Measurements from ENCODE around the gene CMBL. TPM values are rescaled to one million over a fixed set of nuclear protein-coding genes. Genes with fewer than 3 reads are reported as not detected.

CMBL gene
- total and polyA plus RNA-seq, 8 donors, result 2.7 to 153 (median 19.0) TPM; not detected in 1

DNA sequence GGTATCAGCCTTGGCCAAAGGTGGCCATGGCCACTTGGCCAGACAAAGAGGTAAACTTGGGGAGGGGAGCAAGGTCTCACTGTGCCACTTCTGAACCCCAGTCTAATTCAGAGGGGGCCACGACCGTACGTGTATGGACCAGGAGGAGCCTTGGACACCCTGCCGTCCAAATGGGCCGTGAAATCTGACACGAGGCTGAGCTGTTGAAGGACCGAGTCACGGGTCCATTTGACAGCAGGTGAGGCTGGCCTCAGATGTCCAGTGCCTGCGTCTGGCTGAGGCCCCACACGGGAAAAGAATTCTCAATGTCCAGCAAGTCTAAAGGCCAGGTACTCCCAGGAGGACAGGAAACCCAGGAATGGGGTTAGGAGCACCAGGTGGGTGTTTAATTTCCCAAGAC is 17.7 kb downstream of the CMBL start:
- no peak for DNase-seq
- Histone ChIP-seq H3K27ac (peak overlapping the region in 4 of 5 donors; percentile 68 to 79 (median 72)), H3K4me3 (no peak overlapping the region), H3K4me1 (peaks cover 0 to 26% (median 19%) of the 10 kb centered on the region in 4 donors), H3K27me3 (no peaks in the 10 kb centered on the region), H3K36me3 (peaks cover 0 to 44% (median 14%) of the 10 kb centered on the region in 4 donors), H3K9me3 (no peaks in the 10 kb centered on the region)
- intact Hi-C loops (cut with DNase I; ENCODE audit: low total_unique reads), result loop anchor here (10.0 kb wide), 2 partner anchors 75 to 135 kb away; no protein-coding TSS in a partner anchor
- no peak for TF ChIP-seq POLR2A (IDR thresholded peaks at IDR 0.05)
- TF ChIP-seq, protein P1, sequence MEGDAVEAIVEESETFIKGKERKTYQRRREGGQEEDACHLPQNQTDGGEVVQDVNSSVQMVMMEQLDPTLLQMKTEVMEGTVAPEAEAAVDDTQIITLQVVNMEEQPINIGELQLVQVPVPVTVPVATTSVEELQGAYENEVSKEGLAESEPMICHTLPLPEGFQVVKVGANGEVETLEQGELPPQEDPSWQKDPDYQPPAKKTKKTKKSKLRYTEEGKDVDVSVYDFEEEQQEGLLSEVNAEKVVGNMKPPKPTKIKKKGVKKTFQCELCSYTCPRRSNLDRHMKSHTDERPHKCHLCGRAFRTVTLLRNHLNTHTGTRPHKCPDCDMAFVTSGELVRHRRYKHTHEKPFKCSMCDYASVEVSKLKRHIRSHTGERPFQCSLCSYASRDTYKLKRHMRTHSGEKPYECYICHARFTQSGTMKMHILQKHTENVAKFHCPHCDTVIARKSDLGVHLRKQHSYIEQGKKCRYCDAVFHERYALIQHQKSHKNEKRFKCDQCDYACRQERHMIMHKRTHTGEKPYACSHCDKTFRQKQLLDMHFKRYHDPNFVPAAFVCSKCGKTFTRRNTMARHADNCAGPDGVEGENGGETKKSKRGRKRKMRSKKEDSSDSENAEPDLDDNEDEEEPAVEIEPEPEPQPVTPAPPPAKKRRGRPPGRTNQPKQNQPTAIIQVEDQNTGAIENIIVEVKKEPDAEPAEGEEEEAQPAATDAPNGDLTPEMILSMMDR (IDR thresholded peaks at IDR 0.05), result no peak
- TF ChIP-seq EP300 (IDR thresholded peaks at IDR 0.05), result no peak
- no peak for TF ChIP-seq POLR2AphosphoS5 (IDR thresholded peaks at IDR 0.05)
- WGBS, 5 donors, result 87 to 96% (median 92%) methylated on average over 8 to 10 of the region's 10 CpGs

DNA sequence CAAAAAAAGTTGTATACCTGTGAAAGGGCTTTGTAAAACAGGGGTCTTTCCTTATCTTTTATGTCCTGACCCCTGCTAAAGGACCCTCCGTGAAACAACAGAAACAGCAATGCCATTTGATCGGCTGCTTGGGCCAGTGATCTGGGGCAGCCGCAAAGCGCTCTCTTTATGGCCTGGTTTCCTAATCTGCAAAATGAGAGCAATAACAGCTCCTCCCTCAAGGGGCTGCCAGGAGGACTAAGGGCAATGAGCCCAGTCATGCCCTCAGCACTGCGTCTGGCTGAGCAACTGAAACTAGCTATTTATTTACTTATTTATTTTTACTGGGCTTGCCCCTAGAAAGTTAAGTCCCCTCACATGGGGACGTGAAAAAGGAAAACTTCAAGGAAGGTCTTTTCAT is 18.3 kb downstream of the CMBL start:
- no peak for TF ChIP-seq POLR2AphosphoS5 (IDR thresholded peaks at IDR 0.05)
- no peak for TF ChIP-seq EP300 (IDR thresholded peaks at IDR 0.05)
- TF ChIP-seq, protein P1 (IDR thresholded peaks at IDR 0.05), result no peak
- no peak for TF ChIP-seq POLR2A (IDR thresholded peaks at IDR 0.05)
- Histone ChIP-seq H3K27ac (peak overlapping the region; percentile 68 to 79 (median 69)), H3K36me3 (peaks cover 0 to 46% (median 14%) of the 10 kb centered on the region in 4 donors), H3K9me3 (no peaks in the 10 kb centered on the region), H3K4me3 (no peak overlapping the region), H3K4me1 (peaks cover 0 to 28% (median 20%) of the 10 kb centered on the region in 4 donors), H3K27me3 (no peaks in the 10 kb centered on the region)
- intact Hi-C loops (cut with DNase I; ENCODE audit: low total_unique reads), result loop anchor here (10.0 kb wide), 2 partner anchors 75 to 135 kb away; no protein-coding TSS in a partner anchor
- DNase-seq, result peak in 1 of 2 donors; percentile 67
- WGBS, 5 donors, result 30 to 68% (median 41%) methylated on average over 6 of the region's 6 CpGs

- Histone ChIP-seq H3K4me3 (no peak overlapping the region), H3K27me3 (no peaks in the 10 kb centered on the region), H3K4me1 (peaks cover 0 to 34% (median 23%) of the 10 kb centered on the region in 4 donors), H3K36me3 (peaks cover 0 to 46% (median 14%) of the 10 kb centered on the region in 4 donors), H3K27ac (peak overlapping the region; percentile 68 to 79 (median 69)), H3K9me3 (no peaks in the 10 kb centered on the region)
- intact Hi-C loops (cut with DNase I; ENCODE audit: low total_unique reads), result loop anchor here (10.0 kb wide), 2 partner anchors 76 to 136 kb away; no protein-coding TSS in a partner anchor
- DNase-seq, result peak; percentile 81 to 96
- peak in 2 of 3 donors; percentile 68 to 72 for TF ChIP-seq POLR2AphosphoS5 (IDR thresholded peaks at IDR 0.05)
- TF ChIP-seq EP300 (IDR thresholded peaks at IDR 0.05), result no peak
- TF ChIP-seq POLR2A (IDR thresholded peaks at IDR 0.05), result no peak
- TF ChIP-seq, protein P1 (IDR thresholded peaks at IDR 0.05), result peak in 1 of 7 experiments; percentile 9
- whole genome bisulfite sequencing, 5 donors, result 22 to 59% (median 41%) methylated on average over 13 of the region's 13 CpGs
These were observed 19.0 kb downstream of the CMBL start for GRCh38 chr5:10288592-10289219.

GRCh38 chr5:10286862-10287227 is 20.9 kb downstream of the CMBL start:
- Histone ChIP-seq H3K4me3 (no peak overlapping the region), H3K9me3 (no peaks in the 10 kb centered on the region), H3K36me3 (peaks cover 0 to 47% (median 17%) of the 10 kb centered on the region in 4 donors), H3K27ac (no peak overlapping the region), H3K27me3 (no peaks in the 10 kb centered on the region), H3K4me1 (peaks cover 0 to 29% (median 24%) of the 10 kb centered on the region in 4 donors)
- no peak for DNase-seq
- 79 to 90% (median 87%) methylated on average over 7 of the region's 7 CpGs for WGBS, 5 donors
- TF ChIP-seq POLR2A (IDR thresholded peaks at IDR 0.05), result no peak
- TF ChIP-seq POLR2AphosphoS5 (IDR thresholded peaks at IDR 0.05), result no peak
- no peak for TF ChIP-seq EP300 (IDR thresholded peaks at IDR 0.05)
- TF ChIP-seq, protein P1 (IDR thresholded peaks at IDR 0.05), result no peak
- intact Hi-C loops (cut with DNase I; ENCODE audit: low total_unique reads), result loop anchor here (10.0 kb wide), 2 partner anchors 78 to 138 kb away; no protein-coding TSS in a partner anchor
